SU-DHL-6 (cell line): Measurements from ENCODE around the gene WFDC8.

Source experiments
- EZH2phosphoT487 ChIP-seq: fragments of 200-600 bp; sonication (generic), shearing (Covaris generic); conservative IDR thresholded peaks from 2 replicates; pipeline ENCODE4 v1.6.1; 2018; ENCODE audit warnings: mild to moderate bottlenecking, antibody characterized with exemption, low read length, moderate library complexity, mixed read lengths
- TF ChIP-seq, protein P1 (sequence below): fragments of 200-600 bp; sonication (generic); IDR thresholded peaks from one replicate; pipeline ENCODE4 v1.5.1; 2017; ENCODE audit warnings: antibody characterized with exemption, mild to moderate bottlenecking, low read length, moderate library complexity; ENCODE audit not compliant: insufficient read depth, poor library complexity, severe bottlenecking

DNA sequence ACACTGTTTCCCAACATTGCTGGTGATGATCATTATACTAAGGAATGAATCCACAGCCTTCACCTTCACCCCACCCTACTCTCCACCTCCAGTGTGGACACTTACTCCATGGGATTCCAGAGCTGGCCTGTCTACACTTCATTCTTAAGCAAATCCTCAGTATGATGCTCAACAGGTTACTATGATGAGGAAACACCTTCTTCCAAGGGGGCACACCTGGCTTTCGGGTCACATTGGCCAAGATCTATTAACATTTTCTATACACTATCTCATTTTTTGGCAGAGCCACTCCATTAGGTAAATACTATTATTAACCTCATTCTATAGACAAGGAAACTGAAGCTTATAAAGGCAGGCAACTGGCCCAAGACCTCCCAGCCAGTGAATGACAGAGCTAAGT, 23.9 kb downstream of the WFDC8 start:
- TF ChIP-seq, protein P1, sequence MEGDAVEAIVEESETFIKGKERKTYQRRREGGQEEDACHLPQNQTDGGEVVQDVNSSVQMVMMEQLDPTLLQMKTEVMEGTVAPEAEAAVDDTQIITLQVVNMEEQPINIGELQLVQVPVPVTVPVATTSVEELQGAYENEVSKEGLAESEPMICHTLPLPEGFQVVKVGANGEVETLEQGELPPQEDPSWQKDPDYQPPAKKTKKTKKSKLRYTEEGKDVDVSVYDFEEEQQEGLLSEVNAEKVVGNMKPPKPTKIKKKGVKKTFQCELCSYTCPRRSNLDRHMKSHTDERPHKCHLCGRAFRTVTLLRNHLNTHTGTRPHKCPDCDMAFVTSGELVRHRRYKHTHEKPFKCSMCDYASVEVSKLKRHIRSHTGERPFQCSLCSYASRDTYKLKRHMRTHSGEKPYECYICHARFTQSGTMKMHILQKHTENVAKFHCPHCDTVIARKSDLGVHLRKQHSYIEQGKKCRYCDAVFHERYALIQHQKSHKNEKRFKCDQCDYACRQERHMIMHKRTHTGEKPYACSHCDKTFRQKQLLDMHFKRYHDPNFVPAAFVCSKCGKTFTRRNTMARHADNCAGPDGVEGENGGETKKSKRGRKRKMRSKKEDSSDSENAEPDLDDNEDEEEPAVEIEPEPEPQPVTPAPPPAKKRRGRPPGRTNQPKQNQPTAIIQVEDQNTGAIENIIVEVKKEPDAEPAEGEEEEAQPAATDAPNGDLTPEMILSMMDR: no peak
- no peak for TF ChIP-seq EZH2phosphoT487
